NOMO-1 (cell line): ENCODE data around the gene PSPC1.
"Not testable (repeated sequence)": the region's sequence is repeated elsewhere in the genome, so short reads cannot be mapped to it uniquely, and the experiment has no call there.

Experiments used
- DNase-seq, 2 experiments: peaks; one replicate each; lab custom pipeline; 2025; ENCODE audit not compliant: unreplicated experiment in 2 of 2; lab: John Stamatoyannopoulos, UW

Gene PSPC1

GRCh38 chr13:19764237-19764636 lies 18.5 kb downstream of the PSPC1 start:
- no peak for DNase-seq

DNA sequence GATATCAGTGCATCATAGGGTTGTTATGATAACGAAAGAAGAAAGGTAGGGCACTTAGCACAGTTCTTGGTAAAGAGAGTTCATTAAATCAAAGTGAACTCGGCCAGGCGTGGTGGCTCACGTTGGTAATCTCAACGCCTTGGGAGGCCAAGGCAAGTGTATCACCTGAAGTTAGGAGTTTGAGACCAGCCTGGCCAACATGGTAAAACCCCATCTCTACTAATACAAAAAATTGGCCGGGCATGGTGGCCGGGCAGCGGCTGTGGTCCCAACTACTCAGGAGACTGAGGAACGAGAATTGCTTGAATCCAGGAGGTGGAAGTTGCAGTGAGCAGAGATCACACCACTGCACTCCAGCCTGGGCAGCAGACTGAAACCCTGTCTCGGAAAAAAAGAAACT lies 19.1 kb downstream of the PSPC1 start:
- DNase-seq, result no peak

DNA sequence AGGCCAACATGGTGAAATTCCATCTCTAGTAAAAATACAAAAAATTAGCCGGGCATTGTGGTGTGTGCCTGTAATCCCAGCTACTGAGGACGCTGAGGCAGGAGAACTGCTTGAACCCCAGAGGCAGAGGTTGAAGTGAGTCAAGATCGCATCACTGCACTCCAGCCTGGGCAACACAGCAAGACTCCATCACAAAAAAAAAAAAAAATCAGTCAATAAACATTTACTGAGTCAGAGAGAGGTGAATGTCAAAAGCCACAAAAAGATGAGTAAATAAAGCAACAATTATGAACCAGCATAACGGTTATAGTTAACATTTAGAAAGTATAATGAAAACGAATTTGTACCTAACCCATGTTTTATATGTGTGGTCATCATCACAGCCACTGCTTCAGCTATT lies 23.1 kb downstream of the PSPC1 start:
- no peak for DNase-seq

GRCh38 chr13:19742643-19743042 lies 40.1 kb downstream of the PSPC1 start:
- DNase-seq, result no peak

DNA sequence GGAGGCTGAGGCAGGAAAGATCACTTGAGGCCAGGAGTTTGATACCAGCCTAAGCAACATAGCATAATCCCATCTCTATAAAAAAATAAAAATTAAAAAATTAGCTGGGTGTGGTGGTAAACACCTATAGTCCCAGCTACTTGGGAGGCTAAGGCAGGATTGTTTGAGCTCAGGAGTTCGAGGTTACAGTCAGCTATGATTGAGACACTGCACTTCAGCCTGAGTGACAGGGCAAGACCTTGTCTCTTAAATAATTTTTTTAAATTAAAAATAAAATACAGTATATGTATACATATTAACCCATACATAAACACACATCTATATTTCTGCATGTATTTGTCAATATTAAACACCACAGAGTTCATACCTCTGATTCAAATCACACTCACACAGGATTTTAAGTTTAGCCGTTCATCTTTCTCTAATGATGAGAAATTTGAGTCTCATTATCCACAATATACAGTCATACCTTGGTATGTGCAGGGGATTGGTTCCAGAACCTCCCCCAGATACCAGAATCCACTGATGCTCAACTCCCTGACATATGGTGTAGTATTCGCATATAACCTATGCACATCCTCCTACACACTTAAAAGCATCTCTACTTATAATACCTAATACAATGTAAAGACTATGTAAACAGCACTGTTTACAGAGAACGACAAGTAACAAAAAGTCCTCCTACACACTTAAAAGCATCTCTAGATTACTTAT lies 44.7 kb downstream of the PSPC1 start:
- DNase-seq, result no peak

GRCh38 chr13:19726611-19727010 lies 56.1 kb downstream of the PSPC1 start:
- DNase-seq, result no peak

DNA sequence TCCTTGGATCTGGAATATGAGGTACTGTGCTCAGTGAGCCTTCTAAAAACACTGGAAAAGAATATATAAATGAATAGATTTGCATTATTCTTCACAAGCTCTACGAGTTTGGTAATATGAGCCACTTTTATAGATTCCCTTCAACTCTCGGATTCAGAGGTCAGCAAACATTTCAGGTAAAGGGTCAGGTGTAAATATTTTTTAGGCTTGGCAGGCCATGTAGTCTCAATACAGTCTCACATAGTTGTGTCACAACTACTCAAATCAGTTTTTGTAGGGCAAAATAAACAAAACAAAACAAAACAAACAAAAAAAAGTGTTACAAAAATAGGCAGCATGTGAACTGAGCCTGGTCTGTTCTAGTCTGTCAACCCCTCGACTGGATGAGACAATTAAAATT lies 57.4 kb downstream of the PSPC1 start:
- DNase-seq, result no peak

DNA sequence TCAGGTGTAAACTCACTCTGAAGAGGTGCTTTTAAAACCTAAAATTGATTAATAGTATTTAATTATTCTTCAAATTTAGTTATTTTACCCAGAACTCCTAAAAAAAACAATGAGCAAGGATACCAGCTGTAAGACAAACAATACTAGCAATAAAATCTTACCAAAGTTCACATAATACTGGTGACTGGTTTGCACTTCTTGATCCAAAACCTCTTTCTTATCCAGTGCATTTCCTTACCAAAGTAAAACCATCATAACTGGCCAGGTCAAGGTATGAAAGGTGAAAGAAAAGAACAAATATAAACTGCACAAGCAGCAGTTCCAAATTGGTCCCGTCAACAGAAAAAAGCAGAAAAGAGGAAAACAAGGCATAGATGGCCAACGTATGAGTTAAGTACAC lies 62.7 kb downstream of the PSPC1 start:
- DNase-seq, result no peak

DNA sequence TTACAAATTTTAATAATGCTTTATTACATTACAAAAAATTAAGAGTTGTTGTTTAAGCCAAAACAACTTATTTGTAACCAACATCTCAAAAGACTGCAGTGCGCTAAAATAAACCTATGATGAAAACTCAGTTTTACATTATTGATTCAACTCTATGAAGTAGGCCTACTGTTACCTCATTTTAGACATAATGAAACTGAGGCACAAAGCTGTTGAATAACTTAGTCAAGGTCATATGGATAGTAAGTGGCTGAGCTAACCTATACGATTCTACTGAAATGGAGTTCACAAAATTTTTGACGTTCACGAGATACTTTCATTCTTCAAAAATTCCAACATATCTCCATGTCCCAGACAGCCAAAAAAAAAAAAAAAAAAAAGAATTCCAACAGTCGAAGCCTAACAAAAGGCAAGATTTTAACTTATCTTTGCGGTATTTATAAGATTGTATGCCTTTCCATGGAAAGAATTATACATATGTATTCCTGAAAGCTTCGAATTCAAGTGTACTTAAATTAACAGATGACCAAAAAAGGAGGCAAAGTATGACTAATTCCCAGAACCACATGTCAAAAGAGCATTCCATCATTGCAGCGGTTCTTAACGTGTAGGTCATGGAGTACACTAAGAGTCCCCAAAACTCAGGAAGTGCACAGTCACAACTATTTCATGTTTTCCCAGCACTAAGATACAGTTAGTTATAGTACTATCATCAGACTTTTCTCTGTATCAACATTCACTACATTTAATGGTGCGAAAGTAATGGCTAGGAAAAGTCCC lies 69.4 kb downstream of the PSPC1 start:
- DNase-seq, result no peak

DNA sequence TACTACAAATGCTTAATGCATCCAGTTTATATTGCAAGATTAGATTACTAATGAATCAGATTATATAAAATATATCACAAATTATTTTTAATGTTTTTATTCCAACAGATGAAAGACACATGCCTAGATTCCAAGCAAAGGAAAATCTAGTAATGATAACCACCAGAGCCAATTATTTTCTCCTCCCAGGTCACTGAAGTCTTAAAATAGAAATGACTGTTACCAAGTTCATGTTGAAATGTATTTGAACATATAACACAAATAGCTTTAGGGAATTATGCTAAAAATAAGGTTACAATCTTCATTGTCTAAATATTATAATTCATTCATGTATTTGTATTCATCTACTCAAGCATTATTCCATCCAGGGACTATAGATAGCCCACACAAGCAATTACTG lies 73.0 kb downstream of the PSPC1 start:
- DNase-seq, result not testable (repeated sequence)

GRCh38 chr13:19709039-19709438 lies 73.7 kb downstream of the PSPC1 start:
- not testable (repeated sequence) for DNase-seq

DNA sequence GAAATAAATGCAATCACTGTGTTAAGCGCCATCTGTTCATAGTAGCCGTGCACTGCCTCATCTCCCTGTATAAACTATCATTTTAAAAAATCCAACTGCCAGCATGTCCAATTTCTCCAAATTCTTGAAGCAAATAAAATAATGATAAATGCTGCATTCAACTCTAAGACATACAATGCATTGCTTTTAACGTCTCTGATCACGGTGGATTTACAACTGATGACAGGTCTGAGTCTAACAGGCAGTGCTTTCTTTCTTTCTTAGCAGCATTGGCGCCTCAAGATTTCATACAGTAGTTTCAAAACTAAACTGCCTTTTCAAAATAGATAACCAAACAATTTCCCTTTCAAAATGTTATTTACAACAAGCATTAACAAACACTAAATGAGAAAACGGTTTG lies 78.5 kb downstream of the PSPC1 start:
- DNase-seq, result not testable (repeated sequence)

DNA sequence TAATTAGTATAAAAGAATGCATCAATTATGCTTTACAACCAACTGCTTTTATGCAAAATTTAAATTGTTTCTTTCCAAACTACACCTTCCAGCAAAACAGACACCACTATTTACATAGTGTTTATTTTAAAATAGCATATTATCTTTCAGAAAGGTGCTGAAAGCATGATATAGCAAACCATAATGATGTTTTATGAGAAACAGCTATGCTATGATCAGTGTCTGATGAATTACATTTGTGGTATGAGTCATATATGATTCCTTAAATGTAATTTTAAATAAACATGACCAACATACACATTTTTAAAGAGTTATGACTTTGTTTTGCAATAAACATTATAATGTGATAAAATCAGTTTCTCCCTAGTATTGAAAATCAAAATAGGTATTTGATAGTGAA lies 81.1 kb downstream of the PSPC1 start:
- not testable (repeated sequence) for DNase-seq

- not testable (repeated sequence) for DNase-seq
Observed at GRCh38 chr13:19700963-19701362, 81.8 kb downstream of the PSPC1 start.

DNA sequence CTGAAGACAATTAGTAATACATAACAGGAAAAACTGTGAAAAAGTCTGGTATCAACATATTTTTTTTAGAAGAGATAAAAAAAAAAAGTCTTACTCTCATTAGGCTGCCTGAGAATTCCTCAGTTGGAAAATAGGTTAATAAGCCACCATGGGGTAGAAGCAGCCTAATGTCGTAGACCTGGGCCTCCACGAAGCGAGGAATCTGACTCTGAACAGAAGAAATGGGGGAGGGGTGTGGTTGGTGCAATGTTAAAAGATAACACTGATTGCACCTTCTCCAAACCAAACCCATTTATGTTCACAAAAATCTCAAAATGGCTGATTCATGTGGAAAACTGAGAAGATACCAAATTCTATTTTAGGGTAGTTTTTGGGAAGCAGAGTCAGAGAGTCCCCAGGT lies 86.9 kb downstream of the PSPC1 start:
- no peak for DNase-seq

- DNase-seq, result no peak
Observed at GRCh38 chr13:19695428-19695827, 87.3 kb downstream of the PSPC1 start.

DNA sequence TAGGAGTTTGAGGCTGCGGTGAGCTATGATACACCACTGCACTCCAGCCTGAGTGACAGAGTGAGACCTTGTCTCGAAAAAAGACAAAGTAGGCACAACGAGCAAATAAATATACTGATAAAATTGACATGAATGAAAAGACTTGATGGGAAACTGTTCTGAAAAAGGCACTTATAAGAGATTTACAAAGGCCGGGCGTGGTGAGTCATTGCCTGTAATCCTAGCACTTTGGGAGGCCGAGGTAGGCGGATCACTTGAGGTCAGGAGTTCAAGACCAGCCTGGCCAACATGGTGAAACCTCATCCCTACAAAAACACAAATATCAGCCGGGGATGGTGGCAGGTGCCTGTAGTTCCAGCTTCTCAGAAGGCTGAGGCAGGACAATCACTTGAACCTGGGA lies 91.3 kb downstream of the PSPC1 start:
- DNase-seq, result not testable (repeated sequence)

DNA sequence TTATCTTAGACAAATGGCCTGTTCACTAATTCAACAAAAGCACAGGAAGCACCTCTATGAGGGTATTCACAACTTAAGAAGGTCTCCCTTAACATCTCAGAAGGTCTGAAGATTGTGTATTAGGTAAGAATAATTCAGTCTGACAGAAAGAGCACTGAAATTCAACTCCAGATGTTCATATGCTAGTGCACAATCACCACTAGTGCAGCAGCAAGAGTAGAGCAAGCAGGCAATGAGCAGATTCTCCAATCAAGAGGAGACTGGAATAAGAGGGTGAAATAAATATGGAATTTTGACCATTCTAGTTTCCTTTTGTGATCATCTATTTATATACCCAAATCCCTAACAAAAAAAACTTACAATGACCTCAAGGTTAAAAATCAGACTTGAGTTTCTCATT lies 97.3 kb downstream of the PSPC1 start:
- DNase-seq, result no peak

DNA sequence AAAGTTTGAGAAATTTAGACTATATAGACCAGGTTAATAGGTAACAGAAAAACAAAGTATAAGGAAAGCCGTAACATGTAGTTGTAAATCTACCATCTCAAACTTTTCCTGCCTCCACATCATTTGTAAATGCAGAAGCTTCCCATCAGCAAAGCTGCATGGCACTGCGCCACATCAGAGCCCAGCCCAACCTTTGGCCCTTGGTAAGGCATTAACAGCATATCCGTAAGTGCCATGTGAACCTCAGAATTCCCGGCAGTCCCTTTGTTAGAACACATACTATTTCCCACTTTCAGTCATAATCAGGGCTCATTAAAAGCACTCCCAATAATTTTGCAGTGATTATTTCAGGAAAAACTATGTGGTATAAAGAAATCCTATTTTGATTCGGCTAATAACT lies 97.7 kb downstream of the PSPC1 start:
- no peak for DNase-seq

DNA sequence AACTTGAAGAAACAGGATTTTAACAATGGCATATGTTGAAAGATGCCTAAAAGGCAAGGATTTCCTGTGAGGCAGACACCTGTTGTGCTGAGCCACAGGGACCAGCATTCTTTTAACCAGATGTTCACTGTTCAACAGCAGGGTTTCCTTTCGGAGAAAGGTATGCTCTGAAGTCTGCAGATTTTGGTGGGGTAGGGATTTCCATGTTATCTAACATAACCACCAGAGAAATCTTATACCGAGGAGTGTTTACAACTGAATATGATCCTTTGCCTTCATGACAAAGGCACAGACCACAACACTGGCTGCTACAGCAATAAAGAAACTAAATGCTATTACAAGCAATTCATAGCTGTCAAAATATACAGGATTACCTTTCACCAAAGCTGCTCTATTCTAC lies 101.2 kb downstream of the PSPC1 start:
- DNase-seq, result no peak

GRCh38 chr13:19680751-19681150 lies 102.0 kb downstream of the PSPC1 start:
- no peak for DNase-seq

DNA sequence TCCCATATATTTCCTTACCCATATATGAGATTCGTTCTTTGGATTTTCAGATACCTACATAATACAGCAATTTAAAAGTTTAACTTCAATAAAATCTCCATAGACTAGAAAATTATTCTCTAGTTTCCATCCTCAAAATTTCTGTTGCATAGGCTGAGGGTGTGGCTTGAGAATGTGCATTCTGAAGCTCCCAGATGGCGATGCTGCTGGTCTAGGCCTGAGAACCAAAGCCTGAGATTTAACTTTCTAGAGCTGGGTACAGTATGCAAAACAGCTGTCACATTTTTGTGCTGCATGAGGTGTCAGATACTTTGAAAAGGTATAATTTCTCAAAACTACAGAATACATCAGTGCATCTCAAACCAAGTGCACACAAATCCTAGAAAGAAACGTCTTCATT lies 106.6 kb downstream of the PSPC1 start:
- DNase-seq, result no peak
